OCI-LY7 (cell line): ENCODE measurements around the gene TNMD. TPM values are rescaled to one million over a fixed set of nuclear protein-coding genes. Genes with fewer than 3 reads are reported as not detected.

ENCODE experiments used
- total RNA-seq, 2 experiments: library from RNA; depleted of rRNA in 1 of 2; stranded (reverse); fragments of >200 nt in 1 of 2; shearing (Covaris generic) in 1 of 2; gene quantifications; 2 replicates each; pipeline ENCODE4 v1.2.3, GENCODE V29; 2014 to 2022

Gene TNMD
- total RNA-seq, 2 experiments from 2014 or later = not detected

Other genes with a start within 250 kb of the TNMD start
- not detected in 2 replicates for gene PCDH19, start 174.7 kb upstream of the TNMD start, total RNA-seq (2014; rRNA removed; shearing (Covaris generic))
- not detected in 2 replicates for gene PCDH19, start 174.7 kb upstream of the TNMD start, total RNA-seq (2022)
- gene TSPAN6, start 51.9 kb downstream of the TNMD start, total RNA-seq (2014; rRNA removed; shearing (Covaris generic)) = not detected in 2 replicates
- gene TSPAN6, start 51.9 kb downstream of the TNMD start, total RNA-seq (2022) = not detected in 2 replicates
- gene SRPX2, start 59.3 kb downstream of the TNMD start, total RNA-seq (2014; rRNA removed; shearing (Covaris generic)) = not detected in 2 replicates
- gene SRPX2, start 59.3 kb downstream of the TNMD start, total RNA-seq (2022) = not detected in 2 replicates
- gene SYTL4, start 147.2 kb downstream of the TNMD start, total RNA-seq (2014; rRNA removed; shearing (Covaris generic)) = not detected in 2 replicates
- gene SYTL4, start 147.2 kb downstream of the TNMD start, total RNA-seq (2022) = not detected in 2 replicates
- 26.5 and 30.4 TPM in 2 replicates for gene CSTF2, start 235.5 kb downstream of the TNMD start, total RNA-seq (2014; rRNA removed; shearing (Covaris generic))
- 30.0 and 32.6 TPM in 2 replicates for gene CSTF2, start 235.5 kb downstream of the TNMD start, total RNA-seq (2022)